Subcutaneous abdominal adipose tissue (tissue), 5 donors: Measurements from ENCODE around the gene SPACA5.
A peak's percentile ranks its signal among the peaks of the same experiment; 100 is the strongest.
"Not testable (repeated sequence)": the region's sequence is repeated elsewhere in the genome, so short reads cannot be mapped to it uniquely, and the experiment has no call there.

Experiments
- H3K27ac ChIP-seq: one replicate; pipeline ENCODE4 v1.7.0; 2013; ENCODE audit warnings: low read depth, mild to moderate bottlenecking, inconsistent platforms, low read length, moderate library complexity
- H3K27me3 ChIP-seq, 5 donors: one replicate each; pipeline ENCODE4 v1.7.0; 2013; ENCODE audit warnings: low read length in 5 of 5, inconsistent platforms in 1 of 5; ENCODE audit not compliant: control insufficient read depth in 5 of 5, insufficient read depth in 4 of 5
- H3K36me3 ChIP-seq, 5 donors: one replicate each; pipeline ENCODE4 v1.7.0; 2013; ENCODE audit warnings: low read length in 5 of 5; ENCODE audit not compliant: control insufficient read depth in 5 of 5, insufficient read depth in 5 of 5
- H3K4me1 ChIP-seq, 5 donors: one replicate each; pipeline ENCODE4 v1.7.0; 2013; ENCODE audit warnings: low read length in 5 of 5, mild to moderate bottlenecking in 3 of 5, moderate library complexity in 1 of 5; ENCODE audit not compliant: control insufficient read depth in 5 of 5, insufficient read depth in 5 of 5
- H3K4me3 ChIP-seq, 5 donors: one replicate each; pipeline ENCODE4 v1.7.0; 2013; ENCODE audit warnings: low read length in 5 of 5, low read depth in 1 of 5
- H3K9ac ChIP-seq, 5 donors: one replicate each; pipeline ENCODE4 v1.7.0; 2013; ENCODE audit warnings: low read length in 5 of 5, mild to moderate bottlenecking in 4 of 5, moderate library complexity in 3 of 5
- H3K9me3 ChIP-seq, 5 donors: one replicate each; pipeline ENCODE4 v1.7.0; 2013; ENCODE audit warnings: low read length in 5 of 5; ENCODE audit not compliant: control insufficient read depth in 5 of 5
- donor health status: healthy.
- donor health status: healthy.
- donor health status: healthy.
- donor health status: healthy.
- donor health status: healthy.

Gene SPACA5

DNA sequence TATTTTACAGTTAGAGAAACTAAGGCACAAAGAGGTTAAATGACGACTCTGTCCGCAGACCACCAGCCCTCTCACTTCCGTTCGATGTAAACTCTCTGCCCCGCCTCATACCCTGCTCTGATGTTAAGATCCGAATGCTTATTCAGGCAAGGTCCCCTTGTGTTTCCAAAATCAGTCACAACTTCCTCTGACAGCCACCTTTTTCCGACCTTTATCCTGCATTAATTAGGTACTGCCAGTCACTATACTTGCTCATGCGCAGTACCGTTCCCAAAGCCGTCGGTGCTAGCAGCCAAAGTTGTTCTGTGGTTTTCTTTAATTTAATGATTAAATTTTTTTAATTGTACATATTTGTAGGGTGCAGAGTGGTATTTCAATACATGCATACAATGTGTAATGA lies 13.7 kb downstream of the SPACA5 start:
- H3K27ac ChIP-seq, H3K36me3 ChIP-seq, H3K27me3 ChIP-seq, H3K9ac ChIP-seq, H3K9me3 ChIP-seq: not testable (repeated sequence)
- H3K4me1 ChIP-seq = peaks cover 0 to 11% (median 7%) of the 10 kb centered on the region in 5 donors
- H3K4me3 ChIP-seq = peak overlapping the region; percentile 17 to 94 (median 77)

DNA sequence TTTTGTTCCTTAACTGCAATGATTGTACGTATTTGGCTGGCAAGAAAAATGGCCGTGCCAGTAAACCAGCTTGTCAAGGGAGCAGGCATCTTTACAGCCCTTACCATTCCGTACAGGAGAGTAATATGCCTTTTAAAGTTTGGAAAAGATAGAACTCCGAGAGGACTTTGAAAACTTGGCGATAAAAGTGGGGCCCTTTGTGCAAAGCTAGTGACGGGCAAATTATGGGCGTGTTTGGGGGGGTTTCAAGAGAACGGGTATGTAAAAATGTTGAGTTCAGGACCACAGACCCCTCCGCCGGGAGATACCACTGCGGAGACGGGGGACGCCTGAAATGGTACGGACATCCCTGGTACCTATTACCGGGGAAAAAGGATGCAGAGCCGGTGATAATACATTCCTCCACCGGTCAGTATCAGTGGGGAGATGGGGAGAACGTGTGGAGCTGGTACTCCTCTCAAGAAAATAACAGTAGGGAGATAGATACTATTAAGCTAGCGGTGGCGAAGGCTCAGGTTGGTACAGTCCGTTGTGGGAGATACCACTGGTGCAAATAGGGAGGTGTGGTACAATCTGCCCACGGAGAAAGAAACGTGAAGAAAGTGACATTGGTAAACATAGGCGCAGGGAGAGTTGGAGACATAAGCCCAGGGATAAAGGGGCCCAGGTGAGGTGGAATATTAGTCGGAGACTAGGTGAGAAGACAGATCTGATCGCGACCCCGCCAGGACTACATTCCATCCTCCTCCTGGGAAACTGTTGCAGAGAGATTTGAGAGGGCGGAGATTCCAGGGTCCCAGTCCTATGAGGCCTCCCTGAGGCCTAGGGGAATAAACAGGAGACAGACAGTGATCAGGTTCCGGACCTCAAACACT lies 14.5 kb downstream of the SPACA5 start:
- H3K4me1 ChIP-seq = peaks cover 0 to 15% (median 12%) of the 10 kb centered on the region in 5 donors
- H3K9me3 ChIP-seq = peaks cover 0 to 9% (median 5%) of the 10 kb centered on the region in 5 donors
- H3K27me3 ChIP-seq = peaks cover 0 to 7% (median 0%) of the 10 kb centered on the region in 5 donors
- H3K27ac ChIP-seq = peak overlapping the region; percentile 90
- H3K4me3 ChIP-seq = peak overlapping the region; percentile 77 to 94 (median 80)
- H3K9ac ChIP-seq = peak overlapping the region; percentile 72 to 99 (median 85)
- no peaks in the 10 kb centered on the region for H3K36me3 ChIP-seq

GRCh38 chrX:48022100-48022499 lies 15.3 kb downstream of the SPACA5 start:
- no peak overlapping the region for H3K27ac ChIP-seq
- H3K9me3 ChIP-seq = peaks cover 0 to 9% (median 5%) of the 10 kb centered on the region in 5 donors
- no peak overlapping the region for H3K9ac ChIP-seq
- H3K27me3 ChIP-seq = peaks cover 0 to 7% (median 0%) of the 10 kb centered on the region in 5 donors
- H3K36me3 ChIP-seq = no peaks in the 10 kb centered on the region
- peaks cover 0 to 18% (median 12%) of the 10 kb centered on the region in 5 donors for H3K4me1 ChIP-seq
- H3K4me3 ChIP-seq = peak overlapping the region in 2 of 5 donors; percentile 83 to 94

- no peak overlapping the region for H3K27ac ChIP-seq
- H3K36me3 ChIP-seq = no peaks in the 10 kb centered on the region
Measured at GRCh38 chrX:48022738-48023137, 15.9 kb downstream of the SPACA5 start.

DNA sequence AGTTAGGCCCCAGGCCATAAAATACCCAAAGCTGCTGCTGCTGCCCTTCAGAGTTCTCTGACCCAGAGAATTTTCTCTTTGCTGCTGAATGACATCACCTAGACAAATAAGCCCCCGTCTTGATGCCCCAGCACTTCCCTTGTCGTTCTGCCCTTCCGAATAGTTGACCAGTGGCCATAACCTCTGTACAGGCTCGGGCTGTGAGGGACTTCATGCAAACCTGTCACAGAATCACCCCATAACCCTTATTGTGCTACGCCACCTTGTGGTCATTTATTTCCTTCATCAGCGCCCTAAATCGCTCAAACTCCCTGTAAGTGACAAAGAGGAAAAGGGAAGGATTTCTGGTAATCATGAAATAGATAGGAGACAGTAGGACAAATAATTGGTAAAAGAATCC lies 18.8 kb downstream of the SPACA5 start:
- peaks cover 0 to 10% (median 2%) of the 10 kb centered on the region in 5 donors for H3K27me3 ChIP-seq
- peak overlapping the region in 1 of 5 donors; percentile 14 for H3K9ac ChIP-seq
- H3K27ac ChIP-seq = no peak overlapping the region
- peaks cover 0 to 18% (median 12%) of the 10 kb centered on the region in 5 donors for H3K4me1 ChIP-seq
- H3K36me3 ChIP-seq = no peaks in the 10 kb centered on the region
- H3K4me3 ChIP-seq = no peak overlapping the region
- peaks cover 0 to 9% (median 5%) of the 10 kb centered on the region in 5 donors for H3K9me3 ChIP-seq

More at GRCh38 chrX:48022738-48023137, 15.9 kb downstream of the SPACA5 start:
- H3K4me1 ChIP-seq = peaks cover 0 to 18% (median 12%) of the 10 kb centered on the region in 5 donors
- H3K9ac ChIP-seq = no peak overlapping the region
- H3K27me3 ChIP-seq = peaks cover 0 to 7% (median 0%) of the 10 kb centered on the region in 5 donors
- no peak overlapping the region for H3K4me3 ChIP-seq
- peaks cover 0 to 9% (median 5%) of the 10 kb centered on the region in 5 donors for H3K9me3 ChIP-seq

DNA sequence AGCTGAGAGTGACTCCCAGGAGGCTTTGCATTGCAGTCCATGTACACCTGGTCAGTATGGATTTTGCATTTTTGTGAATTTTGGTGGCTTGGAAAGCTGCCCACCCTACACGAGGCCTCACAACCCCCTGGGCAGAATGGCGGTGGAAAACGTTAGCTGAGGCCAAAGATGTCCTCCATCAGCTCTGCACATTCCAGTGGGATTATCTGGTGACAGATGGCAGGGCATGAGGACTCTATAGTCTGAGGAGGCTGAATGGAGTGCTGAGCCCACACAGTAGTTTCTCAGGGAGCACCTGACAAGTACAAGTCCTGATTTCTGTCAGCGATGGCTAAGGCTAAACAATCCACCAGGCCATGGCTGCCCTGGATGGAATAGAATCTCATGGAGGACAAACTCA lies 20.8 kb downstream of the SPACA5 start:
- not testable (repeated sequence) for H3K9ac ChIP-seq, H3K36me3 ChIP-seq, H3K27ac ChIP-seq, H3K9me3 ChIP-seq, H3K4me3 ChIP-seq
- Histone ChIP-seq H3K27me3 (peaks cover 0 to 14% (median 2%) of the 10 kb centered on the region in 5 donors), H3K4me1 (peaks cover 0 to 14% (median 6%) of the 10 kb centered on the region in 5 donors)

GRCh38 chrX:48028091-48028490 lies 21.3 kb downstream of the SPACA5 start:
- H3K27me3 ChIP-seq = peaks cover 0 to 14% (median 2%) of the 10 kb centered on the region in 5 donors
- no peaks in the 10 kb centered on the region for H3K9me3 ChIP-seq
- H3K36me3 ChIP-seq = no peaks in the 10 kb centered on the region
- no peak overlapping the region for H3K4me3 ChIP-seq
- H3K27ac ChIP-seq = no peak overlapping the region
- no peak overlapping the region for H3K9ac ChIP-seq
- peaks cover 0 to 14% (median 5%) of the 10 kb centered on the region in 5 donors for H3K4me1 ChIP-seq

GRCh38 chrX:48030237-48030636 lies 23.4 kb downstream of the SPACA5 start:
- Histone ChIP-seq H3K4me1 (peaks cover 0 to 13% (median 4%) of the 10 kb centered on the region in 5 donors), H3K27ac (no peak overlapping the region), H3K9ac (no peak overlapping the region), H3K36me3 (no peaks in the 10 kb centered on the region), H3K9me3 (no peaks in the 10 kb centered on the region), H3K27me3 (peaks cover 0 to 14% (median 2%) of the 10 kb centered on the region in 5 donors), H3K4me3 (no peak overlapping the region)

DNA sequence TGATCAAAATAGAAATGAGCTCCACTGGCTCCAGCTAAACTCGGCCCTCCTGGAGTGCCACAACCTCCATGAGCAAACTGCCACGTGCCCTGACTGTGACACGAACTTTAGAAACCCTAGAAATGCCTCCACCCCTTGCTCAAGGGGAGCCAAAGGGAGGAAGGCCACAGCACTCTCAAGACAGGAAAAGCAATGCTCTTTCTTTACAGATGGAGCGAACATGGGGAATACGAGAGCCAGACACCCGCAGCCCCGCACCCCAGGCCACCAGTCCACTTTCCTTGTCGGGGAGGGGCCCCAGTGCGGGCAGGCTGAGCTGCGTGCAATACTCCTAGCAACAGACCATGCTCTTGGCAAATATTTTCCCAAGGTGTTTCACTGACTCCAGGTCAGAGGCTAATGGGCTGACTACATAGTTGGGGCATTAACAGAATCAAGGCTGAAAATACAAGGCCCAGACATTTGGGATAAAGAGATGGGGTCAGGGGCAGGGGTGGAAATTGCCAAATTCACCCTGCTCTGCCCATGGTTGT lies 23.9 kb downstream of the SPACA5 start:
- not testable (repeated sequence) for H3K4me1 ChIP-seq, H3K36me3 ChIP-seq, H3K4me3 ChIP-seq, H3K9me3 ChIP-seq, H3K9ac ChIP-seq, H3K27ac ChIP-seq
- peaks cover 0 to 13% (median 2%) of the 10 kb centered on the region in 5 donors for H3K27me3 ChIP-seq

- Histone ChIP-seq H3K27ac (no peak overlapping the region), H3K27me3 (peaks cover 0 to 4% (median 0%) of the 10 kb centered on the region in 5 donors), H3K36me3 (no peaks in the 10 kb centered on the region), H3K4me3 (no peak overlapping the region), H3K9ac (no peak overlapping the region), H3K9me3 (peaks cover 0 to 7% (median 0%) of the 10 kb centered on the region in 5 donors), H3K4me1 (no peaks in the 10 kb centered on the region)
Measured at GRCh38 chrX:48035891-48036290, 29.1 kb downstream of the SPACA5 start.
